Measurements from ENCODE around the gene PKP2. TPM values are rescaled to one million over a fixed set of nuclear protein-coding genes. Genes with fewer than 3 reads are reported as not detected.

PKP2 gene
- total RNA-seq, result not detected in 2 replicates

DNA sequence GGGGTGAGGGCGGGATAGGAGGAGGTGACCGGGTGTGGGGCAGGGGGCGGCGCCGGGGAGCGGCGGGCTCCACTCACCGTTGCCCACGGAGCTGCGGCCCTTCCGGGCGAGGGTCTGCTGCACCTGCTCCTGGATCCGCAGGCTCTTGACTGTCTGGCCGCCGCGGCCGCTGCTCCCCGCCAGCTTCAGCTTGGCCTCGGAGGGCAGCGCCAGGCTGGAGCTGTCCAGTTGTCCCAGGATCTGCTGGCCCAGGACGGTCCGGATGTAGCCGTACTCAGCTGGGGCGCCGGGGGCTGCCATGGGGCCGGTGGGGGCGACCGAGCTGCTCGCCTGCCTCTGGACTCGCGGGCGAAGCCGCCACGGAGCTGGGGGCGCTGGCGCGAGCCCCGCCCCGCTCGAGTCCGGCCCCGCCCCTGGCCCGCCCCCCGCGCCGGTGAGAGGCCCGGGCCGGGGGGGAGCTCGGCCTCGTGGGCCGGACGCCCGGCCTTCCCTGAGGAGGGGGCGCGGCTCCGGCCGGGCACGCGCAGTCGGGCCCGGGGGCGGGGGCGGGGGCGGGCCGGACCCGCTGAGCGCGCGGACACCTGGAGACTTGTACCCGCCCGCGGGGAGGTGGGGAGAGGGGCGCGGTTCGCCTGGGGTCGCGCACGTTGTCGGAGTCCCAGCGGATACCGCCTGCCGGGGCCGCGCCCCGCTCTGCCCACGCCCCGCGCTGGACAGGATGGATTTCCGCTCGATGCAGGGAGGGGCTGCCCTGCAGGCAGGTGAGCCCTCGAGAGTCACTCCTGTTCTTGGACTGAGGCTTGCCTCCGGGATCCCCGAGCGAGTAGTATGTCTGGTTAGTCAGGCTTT is at the start of gene PKP2:
TSS of gene PKP2 (minus strand) at position 346 of the 849 bp plus-strand sequence. CDS start at position 300, 46 bp downstream.
- intact Hi-C loops (cut with micrococcal nuclease), result no loop called here

GRCh38 chr12:32944195-32944594 is 47.6 kb upstream of the PKP2 start:
- intact Hi-C loops (cut with micrococcal nuclease), result no loop called here

GRCh38 chr12:32939801-32940200 is 43.2 kb upstream of the PKP2 start:
- intact Hi-C loops (cut with micrococcal nuclease), result no loop called here

- intact Hi-C loops (cut with micrococcal nuclease), result no loop called here
Observed at GRCh38 chr12:32926963-32927362, 30.4 kb upstream of the PKP2 start.

- intact Hi-C loops (cut with micrococcal nuclease), result no loop called here
Observed at GRCh38 chr12:32926356-32926755, 29.8 kb upstream of the PKP2 start.

- intact Hi-C loops (cut with micrococcal nuclease), result no loop called here
Observed at GRCh38 chr12:32922546-32923297, 26.1 kb upstream of the PKP2 start.

- intact Hi-C loops (cut with micrococcal nuclease), result no loop called here
Observed at GRCh38 chr12:32921397-32921796, 24.8 kb upstream of the PKP2 start.

- intact Hi-C loops (cut with micrococcal nuclease), result no loop called here
Observed at GRCh38 chr12:32920506-32921085, 24.0 kb upstream of the PKP2 start.

GRCh38 chr12:32918890-32919801 is 22.6 kb upstream of the PKP2 start:
- intact Hi-C loops (cut with micrococcal nuclease), result loop anchor here (1.0 kb wide), 1 partner anchor 163 kb away; no protein-coding TSS in a partner anchor

DNA sequence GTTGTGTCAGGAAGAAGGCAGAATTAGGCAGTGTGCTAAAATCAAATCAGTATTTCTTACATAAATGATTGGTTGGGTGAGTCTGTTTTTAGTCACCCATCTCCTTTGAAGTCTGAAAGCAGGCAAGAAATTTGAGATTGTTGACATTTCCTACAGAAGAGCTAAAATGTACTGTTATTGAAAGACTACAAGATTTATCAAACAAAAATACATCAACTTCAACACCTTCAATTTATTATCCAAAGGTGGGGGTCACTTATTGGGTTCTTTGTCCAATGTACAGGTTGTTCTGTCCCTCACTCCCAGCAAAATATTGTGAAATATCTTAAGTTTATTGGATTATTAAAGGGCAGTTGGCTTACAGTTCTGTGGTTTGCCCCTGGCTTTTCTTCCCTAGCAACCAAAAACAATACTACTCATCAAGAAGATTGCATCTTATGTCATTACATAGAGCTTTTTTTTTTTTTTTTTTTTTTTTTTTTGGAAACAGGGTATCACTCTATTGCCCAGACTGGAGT is 20.6 kb upstream of the PKP2 start:
- intact Hi-C loops (cut with micrococcal nuclease), result no loop called here

- intact Hi-C loops (cut with micrococcal nuclease), result no loop called here
Observed at GRCh38 chr12:32907898-32908476, 11.4 kb upstream of the PKP2 start.

DNA sequence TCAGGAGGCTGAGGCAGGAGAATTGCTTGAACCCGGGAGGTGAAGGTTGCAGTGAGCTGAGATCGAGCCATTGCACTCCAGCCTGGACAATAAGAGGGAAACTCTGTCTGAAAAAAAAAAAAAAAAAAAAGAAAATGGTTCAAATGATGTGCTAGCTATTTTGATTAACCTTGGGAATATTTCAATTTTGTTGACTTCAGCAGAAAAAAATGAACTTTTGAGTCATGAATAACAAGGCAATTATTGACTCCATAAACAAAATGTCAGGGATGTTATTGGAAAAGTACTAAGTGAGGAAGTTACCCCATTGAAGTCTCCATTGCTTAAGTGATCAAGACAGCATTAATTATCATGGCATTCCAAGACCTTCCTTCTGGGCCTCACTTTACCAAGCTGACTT is 10.6 kb upstream of the PKP2 start:
- intact Hi-C loops (cut with micrococcal nuclease), result no loop called here

- intact Hi-C loops (cut with micrococcal nuclease), result no loop called here
Observed at GRCh38 chr12:32906399-32907165, 10.0 kb upstream of the PKP2 start.

- intact Hi-C loops (cut with micrococcal nuclease), result no loop called here
Observed at GRCh38 chr12:32903763-32904162, 7.2 kb upstream of the PKP2 start.

DNA sequence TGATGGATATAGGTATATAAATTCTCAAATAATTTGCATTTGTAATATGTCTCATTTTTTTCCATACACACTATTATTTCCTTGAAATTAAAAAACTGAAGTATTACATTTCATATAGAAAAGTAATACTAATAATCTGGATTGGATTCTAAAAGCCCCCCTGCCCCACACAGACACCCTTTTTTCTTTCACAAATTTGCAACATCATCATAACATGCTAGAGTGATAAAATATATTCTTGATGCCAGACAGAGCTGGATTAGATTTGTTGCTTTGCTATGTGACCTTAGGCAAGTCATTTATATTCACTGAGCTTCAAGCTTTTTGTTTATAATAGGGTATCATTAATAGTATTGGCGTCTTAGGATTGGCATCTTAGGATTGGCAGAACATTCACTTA is 6.7 kb upstream of the PKP2 start:
- intact Hi-C loops (cut with micrococcal nuclease), result no loop called here

DNA sequence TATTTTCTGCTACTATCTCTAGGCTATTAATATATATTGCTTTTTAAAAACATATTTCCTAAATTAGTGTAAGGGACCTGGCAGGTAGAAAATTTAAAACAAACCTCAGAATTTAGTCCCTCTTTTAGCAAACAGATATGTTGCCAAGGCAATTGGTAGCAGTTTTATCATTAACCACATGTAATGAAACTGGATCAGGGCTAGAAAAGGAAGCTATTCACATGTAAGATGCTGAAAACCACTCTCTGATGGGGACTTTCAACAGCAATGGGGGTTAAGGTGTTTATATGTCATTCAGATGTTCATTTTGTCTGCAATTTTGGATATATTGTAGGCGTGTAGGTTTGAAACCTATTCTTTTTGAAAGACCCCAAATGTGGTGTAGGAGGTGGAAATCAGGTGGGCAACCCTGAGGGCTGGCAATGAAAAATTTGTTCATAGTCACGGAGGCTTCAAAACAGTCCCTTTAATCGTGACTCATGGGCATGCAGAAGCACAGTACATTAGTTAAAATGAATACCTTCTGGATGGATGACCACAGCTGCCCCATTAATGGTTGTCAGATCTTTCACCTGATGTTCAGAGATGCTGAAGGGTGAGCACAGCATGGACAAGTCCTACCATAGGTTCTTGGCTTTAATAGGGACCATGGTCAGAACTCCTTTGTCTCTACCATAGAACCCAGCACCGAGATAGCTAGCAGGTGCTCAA is 5.9 kb upstream of the PKP2 start:
- intact Hi-C loops (cut with micrococcal nuclease), result no loop called here

GRCh38 chr12:32901553-32901952 is 5.0 kb upstream of the PKP2 start:
- intact Hi-C loops (cut with micrococcal nuclease), result no loop called here

- intact Hi-C loops (cut with micrococcal nuclease), result no loop called here
Observed at GRCh38 chr12:32897687-32898573, 1.4 kb upstream of the PKP2 start.

Data from T-helper 1 cell treated with Interleukin-12 subunit alpha and Interleukin-12 subunit beta and Interleukin-4 antibody, amounts not matched to agents 30 ng/mL and 1 ng/mL, for 36 hours (primary cell).